ENCODE measurements around the gene SPINT3.
A peak's percentile ranks its signal among the peaks of the same experiment; 100 is the strongest.

SPINT3 gene

GRCh38 chr20:45515147-45515913 lies at the start of gene SPINT3:
TSS of gene SPINT3 (minus strand) at chr20:45515622. CDS start at chr20:45515608, 14 bp downstream.
- DNase-seq, result no peak
- intact Hi-C loops (cut with DNase I), result no loop called here

GRCh38 chr20:45564760-45565276 lies 49.4 kb upstream of the SPINT3 start:
- intact Hi-C loops (cut with DNase I), result no loop called here
- no peak for DNase-seq

- intact Hi-C loops (cut with DNase I), result no loop called here
- no peak for DNase-seq
Measured at GRCh38 chr20:45555198-45555597, 39.8 kb upstream of the SPINT3 start.

GRCh38 chr20:45552456-45552855 lies 37.0 kb upstream of the SPINT3 start:
- intact Hi-C loops (cut with DNase I), result no loop called here
- DNase-seq, result no peak

GRCh38 chr20:45550765-45551164 lies 35.3 kb upstream of the SPINT3 start:
- DNase-seq, result no peak
- intact Hi-C loops (cut with DNase I), result no loop called here

GRCh38 chr20:45548410-45548809 lies 33.0 kb upstream of the SPINT3 start:
- no peak for DNase-seq
- intact Hi-C loops (cut with DNase I), result no loop called here

- intact Hi-C loops (cut with DNase I), result no loop called here
- no peak for DNase-seq
Measured at GRCh38 chr20:45547206-45547770, 31.9 kb upstream of the SPINT3 start, which contains the start of gene EPPIN. TSS of gene EPPIN (minus strand) at chr20:45547401. CDS start at chr20:45547357, 44 bp downstream.

GRCh38 chr20:45545754-45546453 lies 30.5 kb upstream of the SPINT3 start:
- intact Hi-C loops (cut with DNase I), result no loop called here
- DNase-seq, result peak in 4 of 42 donors; percentile 2 to 35 (median 13)

- intact Hi-C loops (cut with DNase I), result no loop called here
Measured at GRCh38 chr20:45545351-45545750, 29.9 kb upstream of the SPINT3 start.

GRCh38 chr20:45539382-45539781 lies 24.0 kb upstream of the SPINT3 start, which contains the start of gene WFDC6:
TSS of gene WFDC6 (minus strand) at chr20:45539482. CDS start at chr20:45539407, 75 bp downstream.
- intact Hi-C loops (cut with DNase I), result no loop called here

More at GRCh38 chr20:45545351-45545750, 29.9 kb upstream of the SPINT3 start:
- DNase-seq, result no peak

GRCh38 chr20:45538209-45538799 lies 22.9 kb upstream of the SPINT3 start:
- intact Hi-C loops (cut with DNase I), result no loop called here
- DNase-seq, result no peak

More at GRCh38 chr20:45539382-45539781, 24.0 kb upstream of the SPINT3 start, which contains the start of gene WFDC6:
- DNase-seq, result no peak

- intact Hi-C loops (cut with DNase I), result no loop called here
- DNase-seq, result no peak
Measured at GRCh38 chr20:45527294-45527693, 11.9 kb upstream of the SPINT3 start.

GRCh38 chr20:45523821-45524220 lies 8.4 kb upstream of the SPINT3 start:
- intact Hi-C loops (cut with DNase I), result no loop called here
- no peak for DNase-seq

GRCh38 chr20:45518282-45518681 lies 2.9 kb upstream of the SPINT3 start:
- intact Hi-C loops (cut with DNase I), result no loop called here
- DNase-seq, result no peak

- no peak for DNase-seq
- intact Hi-C loops (cut with DNase I), result no loop called here
Measured at GRCh38 chr20:45510242-45510862, 5.1 kb downstream of the SPINT3 start.

- DNase-seq, result no peak
- intact Hi-C loops (cut with DNase I), result no loop called here
Measured at GRCh38 chr20:45509091-45509490, 6.3 kb downstream of the SPINT3 start.

GRCh38 chr20:45508068-45508886 lies 7.1 kb downstream of the SPINT3 start:
- intact Hi-C loops (cut with DNase I), result no loop called here

More at GRCh38 chr20:45508068-45508886, 7.1 kb downstream of the SPINT3 start:
- DNase-seq, result no peak
